ENCODE measurements around the gene SH3PXD2A. TPM values are rescaled to one million over a fixed set of nuclear protein-coding genes. Genes with fewer than 3 reads are reported as not detected.
"Not testable (repeated sequence)": the region's sequence is repeated elsewhere in the genome, so short reads cannot be mapped to it uniquely, and the experiment has no call there.

SH3PXD2A gene
- total and polyA plus RNA-seq, 12 donors: 6.9 to 44.9 (median 34.4) TPM

GRCh38 chr10:103609231-103610082 lies 245.9 kb downstream of the SH3PXD2A start:
- 93% methylated on average over 8 of the region's 8 CpGs for WGBS, 2 donors
- no peaks in the 10 kb centered on the region for H3K9me3 ChIP-seq
- H3K36me3 ChIP-seq: peaks cover 0 to 71% (median 32%) of the 10 kb centered on the region in 9 donors
- peaks cover 0 to 54% (median 16%) of the 10 kb centered on the region in 9 donors for H3K4me1 ChIP-seq
- ATAC-seq (no peak), DNase-seq (no peak)
- H3K27me3 ChIP-seq: no peaks in the 10 kb centered on the region
- intact Hi-C loops (cut with DNase I): loop anchor here in 9 of 10 donors (5.0 to 10.0 kb wide), 6 partner anchors 43 to 255 kb away; partner anchors contain the start of gene SH3PXD2A (in 2 of the 9)
- H3K27ac ChIP-seq: no peak overlapping the region
- H3K4me3 ChIP-seq: no peak overlapping the region
- TF ChIP-seq, protein P1, sequence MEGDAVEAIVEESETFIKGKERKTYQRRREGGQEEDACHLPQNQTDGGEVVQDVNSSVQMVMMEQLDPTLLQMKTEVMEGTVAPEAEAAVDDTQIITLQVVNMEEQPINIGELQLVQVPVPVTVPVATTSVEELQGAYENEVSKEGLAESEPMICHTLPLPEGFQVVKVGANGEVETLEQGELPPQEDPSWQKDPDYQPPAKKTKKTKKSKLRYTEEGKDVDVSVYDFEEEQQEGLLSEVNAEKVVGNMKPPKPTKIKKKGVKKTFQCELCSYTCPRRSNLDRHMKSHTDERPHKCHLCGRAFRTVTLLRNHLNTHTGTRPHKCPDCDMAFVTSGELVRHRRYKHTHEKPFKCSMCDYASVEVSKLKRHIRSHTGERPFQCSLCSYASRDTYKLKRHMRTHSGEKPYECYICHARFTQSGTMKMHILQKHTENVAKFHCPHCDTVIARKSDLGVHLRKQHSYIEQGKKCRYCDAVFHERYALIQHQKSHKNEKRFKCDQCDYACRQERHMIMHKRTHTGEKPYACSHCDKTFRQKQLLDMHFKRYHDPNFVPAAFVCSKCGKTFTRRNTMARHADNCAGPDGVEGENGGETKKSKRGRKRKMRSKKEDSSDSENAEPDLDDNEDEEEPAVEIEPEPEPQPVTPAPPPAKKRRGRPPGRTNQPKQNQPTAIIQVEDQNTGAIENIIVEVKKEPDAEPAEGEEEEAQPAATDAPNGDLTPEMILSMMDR (IDR thresholded peaks at IDR 0.05): no peak

GRCh38 chr10:103608056-103608455 lies 247.3 kb downstream of the SH3PXD2A start:
- intact Hi-C loops (cut with DNase I): loop anchor here in 5 of 10 donors (5.0 to 10.0 kb wide), 3 partner anchors 247 to 257 kb away; partner anchors contain the start of gene SH3PXD2A (in 1 of the 5)
- not testable (repeated sequence) for H3K27me3 ChIP-seq, H3K9me3 ChIP-seq, ATAC-seq, H3K27ac ChIP-seq, H3K4me3 ChIP-seq
- WGBS, 2 donors: 74 to 82% methylated on average over 10 to 11 of the region's 11 CpGs
- Histone ChIP-seq H3K36me3 (peaks cover 0 to 73% (median 28%) of the 10 kb centered on the region in 9 donors), H3K4me1 (peaks cover 0 to 41% (median 13%) of the 10 kb centered on the region in 9 donors)
- DNase-seq: peak in 1 of 2 donors; percentile 5

DNA sequence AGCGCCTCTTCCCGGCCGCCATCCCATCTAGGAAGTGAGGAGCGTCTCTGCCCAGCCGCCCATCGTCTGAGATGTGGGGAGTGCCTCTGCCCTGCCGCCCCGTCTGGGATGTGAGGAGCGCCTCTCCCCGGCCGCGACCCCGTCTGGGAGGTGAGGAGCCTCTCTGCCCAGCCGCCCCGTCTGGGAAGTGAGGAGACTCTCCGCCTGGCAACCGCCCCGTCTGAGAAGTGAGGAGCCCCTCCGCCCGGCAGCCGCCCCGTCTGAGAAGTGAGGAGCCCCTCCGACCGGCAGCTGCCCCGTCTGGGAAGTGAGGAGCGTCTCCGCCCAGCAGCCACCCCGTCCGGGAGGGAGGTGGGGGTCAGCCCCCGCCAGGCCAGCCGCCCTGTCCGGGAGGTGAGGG lies 248.3 kb downstream of the SH3PXD2A start:
- peaks cover 0 to 72% (median 20%) of the 10 kb centered on the region in 9 donors for H3K36me3 ChIP-seq
- intact Hi-C loops (cut with DNase I): loop anchor here in 5 of 10 donors (5.0 to 10.0 kb wide), 3 partner anchors 248 to 258 kb away; partner anchors contain the start of gene SH3PXD2A (in 1 of the 5)

DNA sequence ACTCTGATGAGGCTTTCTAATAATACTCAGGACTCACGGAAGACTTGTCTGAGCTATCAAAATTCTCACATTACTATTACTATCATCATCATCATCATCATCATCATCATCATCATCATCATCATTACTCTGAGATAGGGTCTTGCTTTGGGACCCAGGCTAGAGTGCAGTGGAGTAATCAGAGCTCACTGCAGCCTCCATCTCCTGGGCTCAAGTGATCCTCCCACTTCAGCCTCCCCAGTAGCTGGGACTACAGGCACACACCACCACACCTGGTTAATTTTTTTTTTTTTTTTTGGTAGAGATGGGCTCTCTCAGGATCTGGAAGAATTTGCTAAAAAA lies 249.3 kb downstream of the SH3PXD2A start:
- intact Hi-C loops (cut with DNase I): loop anchor here in 5 of 10 donors (5.0 to 10.0 kb wide), 3 partner anchors 249 to 259 kb away; partner anchors contain the start of gene SH3PXD2A (in 1 of the 5)
- H3K27me3 ChIP-seq, ATAC-seq, DNase-seq, H3K4me3 ChIP-seq, H3K27ac ChIP-seq, H3K9me3 ChIP-seq: not testable (repeated sequence)
- Histone ChIP-seq H3K4me1 (peaks cover 0 to 21% (median 1%) of the 10 kb centered on the region in 9 donors), H3K36me3 (peaks cover 0 to 71% (median 20%) of the 10 kb centered on the region in 9 donors)
- 58 to 61% methylated on average over 1 of the region's 1 CpG for WGBS, 2 donors

More for the DNA sequence above, 248.3 kb downstream of the SH3PXD2A start:
- not testable (repeated sequence) for H3K9me3 ChIP-seq, H3K27me3 ChIP-seq, H3K4me3 ChIP-seq, H3K27ac ChIP-seq, DNase-seq, ATAC-seq
- peaks cover 0 to 31% (median 6%) of the 10 kb centered on the region in 9 donors for H3K4me1 ChIP-seq
- WGBS, 2 donors: 94 to 96% methylated on average over 25 to 29 of the region's 32 CpGs

- intact Hi-C loops (cut with DNase I): loop anchor here in 5 of 10 donors (1.0 to 10.0 kb wide), 5 partner anchors 81 to 259 kb away; partner anchors contain the start of gene SH3PXD2A (in 1 of the 5)
- Histone ChIP-seq H3K4me3 (no peak overlapping the region), H3K27me3 (no peaks in the 10 kb centered on the region), H3K9me3 (no peaks in the 10 kb centered on the region), H3K27ac (no peak overlapping the region), H3K4me1 (peaks cover 0 to 16% (median 0%) of the 10 kb centered on the region in 9 donors), H3K36me3 (peaks cover 0 to 71% (median 18%) of the 10 kb centered on the region in 9 donors)
- TF ChIP-seq, protein P1 (IDR thresholded peaks at IDR 0.05): peak; percentile 75 to 84 (median 81)
- ATAC-seq (peak; percentile 27 to 63 (median 50)), DNase-seq (peak in 1 of 2 donors; percentile 66)
- 61 to 66% methylated on average over 12 of the region's 12 CpGs for WGBS, 2 donors
These were observed 249.8 kb downstream of the SH3PXD2A start for GRCh38 chr10:103605359-103606096.

Data from heart right ventricle (tissue), 16 donors.